Tibial nerve (tissue), 3 donors: Measurements from ENCODE around the gene CLIP2.

Experiments used
- POLR2A ChIP-seq, 2 donors: fragments of 450-650 bp; IDR thresholded peaks; one replicate each; pipeline ENCODE4 v1.6.1; 2017; ENCODE audit warnings: antibody characterized with exemption in 2 of 2, mild to moderate bottlenecking in 2 of 2, moderate library complexity in 2 of 2
- TF ChIP-seq, protein P1 (sequence below), 5 experiments: fragments of 200-600 bp in 3 of 5; fragments of 450-650 bp in 2 of 5; sonication (generic) in 3 of 5; IDR thresholded peaks; one replicate each; pipeline ENCODE4 v1.5.1; 2016 to 2019; ENCODE audit warnings: antibody characterized with exemption in 5 of 5, mild to moderate bottlenecking in 3 of 5, moderate library complexity in 2 of 5

DNA sequence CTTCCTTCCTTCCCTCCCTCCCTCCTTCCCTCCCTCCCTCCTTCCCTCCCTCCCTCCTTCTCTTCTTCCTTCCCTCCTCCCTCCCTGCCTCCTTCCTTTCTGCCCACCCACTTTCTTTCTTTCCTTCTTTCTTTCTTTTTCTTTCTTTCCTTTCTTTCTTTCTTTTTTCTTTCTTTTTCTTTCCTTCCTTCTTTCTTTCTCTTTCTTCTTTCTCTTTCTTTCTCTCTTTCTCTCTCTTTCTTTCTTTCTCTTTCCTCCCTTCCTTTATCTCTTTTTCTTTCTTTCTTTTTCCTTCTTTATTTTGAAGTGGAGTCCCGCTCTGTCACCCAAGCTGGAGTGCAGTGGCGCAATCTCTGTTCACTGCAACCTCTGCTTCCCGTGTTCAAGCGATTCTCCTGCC lies 130.8 kb downstream of the CLIP2 start:
- TF ChIP-seq POLR2A (IDR thresholded peaks at IDR 0.05): no peak
- TF ChIP-seq, protein P1, sequence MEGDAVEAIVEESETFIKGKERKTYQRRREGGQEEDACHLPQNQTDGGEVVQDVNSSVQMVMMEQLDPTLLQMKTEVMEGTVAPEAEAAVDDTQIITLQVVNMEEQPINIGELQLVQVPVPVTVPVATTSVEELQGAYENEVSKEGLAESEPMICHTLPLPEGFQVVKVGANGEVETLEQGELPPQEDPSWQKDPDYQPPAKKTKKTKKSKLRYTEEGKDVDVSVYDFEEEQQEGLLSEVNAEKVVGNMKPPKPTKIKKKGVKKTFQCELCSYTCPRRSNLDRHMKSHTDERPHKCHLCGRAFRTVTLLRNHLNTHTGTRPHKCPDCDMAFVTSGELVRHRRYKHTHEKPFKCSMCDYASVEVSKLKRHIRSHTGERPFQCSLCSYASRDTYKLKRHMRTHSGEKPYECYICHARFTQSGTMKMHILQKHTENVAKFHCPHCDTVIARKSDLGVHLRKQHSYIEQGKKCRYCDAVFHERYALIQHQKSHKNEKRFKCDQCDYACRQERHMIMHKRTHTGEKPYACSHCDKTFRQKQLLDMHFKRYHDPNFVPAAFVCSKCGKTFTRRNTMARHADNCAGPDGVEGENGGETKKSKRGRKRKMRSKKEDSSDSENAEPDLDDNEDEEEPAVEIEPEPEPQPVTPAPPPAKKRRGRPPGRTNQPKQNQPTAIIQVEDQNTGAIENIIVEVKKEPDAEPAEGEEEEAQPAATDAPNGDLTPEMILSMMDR (IDR thresholded peaks at IDR 0.05): no peak
